Kidney epithelial cell (primary cell): ENCODE results near the gene SLC25A48. TPM values are rescaled to one million over a fixed set of nuclear protein-coding genes. Genes with fewer than 3 reads are reported as not detected.

Source experiments
- DNase-seq: peaks from one replicate; pipeline ENCODE4 v3.0.0-alpha.2; 2010; ENCODE audit warnings: low read depth
- H3K27me3 ChIP-seq: 2 replicates; pipeline ENCODE4 v1.6.0; 2011; ENCODE audit warnings: low read length; ENCODE audit not compliant: control insufficient read depth, insufficient read depth
- H3K36me3 ChIP-seq: 2 replicates; pipeline ENCODE4 v1.5.1; 2011; ENCODE audit warnings: low read length; ENCODE audit not compliant: control insufficient read depth, insufficient read depth
- H3K4me3 ChIP-seq: 2 replicates; pipeline ENCODE4 v1.5.1; 2011; ENCODE audit warnings: low read depth, mild to moderate bottlenecking, control low read depth, low read length
- total RNA-seq: library from RNA; depleted of rRNA; stranded (reverse); fragments of >200 nt; gene quantifications from 2 replicates; pipeline ENCODE4 v1.2.3, GENCODE V29; 2015
- TF ChIP-seq, protein P1 (sequence below): IDR thresholded peaks from 2 replicates; pipeline ENCODE4 v1.5.1; 2011; ENCODE audit warnings: mild to moderate bottlenecking, moderate library complexity, low read length, control low read depth, inconsistent platforms; ENCODE audit not compliant: insufficient read depth, poor library complexity, severe bottlenecking

Gene SLC25A48
- total RNA-seq, 1 donor from 2014 or later, result not detected

- Histone ChIP-seq H3K36me3 (no peaks in the 10 kb centered on the region), H3K4me3 (no peak overlapping the region), H3K27me3 (peaks cover 14% of the 10 kb centered on the region)
- TF ChIP-seq, protein P1, sequence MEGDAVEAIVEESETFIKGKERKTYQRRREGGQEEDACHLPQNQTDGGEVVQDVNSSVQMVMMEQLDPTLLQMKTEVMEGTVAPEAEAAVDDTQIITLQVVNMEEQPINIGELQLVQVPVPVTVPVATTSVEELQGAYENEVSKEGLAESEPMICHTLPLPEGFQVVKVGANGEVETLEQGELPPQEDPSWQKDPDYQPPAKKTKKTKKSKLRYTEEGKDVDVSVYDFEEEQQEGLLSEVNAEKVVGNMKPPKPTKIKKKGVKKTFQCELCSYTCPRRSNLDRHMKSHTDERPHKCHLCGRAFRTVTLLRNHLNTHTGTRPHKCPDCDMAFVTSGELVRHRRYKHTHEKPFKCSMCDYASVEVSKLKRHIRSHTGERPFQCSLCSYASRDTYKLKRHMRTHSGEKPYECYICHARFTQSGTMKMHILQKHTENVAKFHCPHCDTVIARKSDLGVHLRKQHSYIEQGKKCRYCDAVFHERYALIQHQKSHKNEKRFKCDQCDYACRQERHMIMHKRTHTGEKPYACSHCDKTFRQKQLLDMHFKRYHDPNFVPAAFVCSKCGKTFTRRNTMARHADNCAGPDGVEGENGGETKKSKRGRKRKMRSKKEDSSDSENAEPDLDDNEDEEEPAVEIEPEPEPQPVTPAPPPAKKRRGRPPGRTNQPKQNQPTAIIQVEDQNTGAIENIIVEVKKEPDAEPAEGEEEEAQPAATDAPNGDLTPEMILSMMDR, result no peak
- DNase-seq, result no peak
Observed at GRCh38 chr5:135823881-135824280, 10.6 kb upstream of the SLC25A48 start.

DNA sequence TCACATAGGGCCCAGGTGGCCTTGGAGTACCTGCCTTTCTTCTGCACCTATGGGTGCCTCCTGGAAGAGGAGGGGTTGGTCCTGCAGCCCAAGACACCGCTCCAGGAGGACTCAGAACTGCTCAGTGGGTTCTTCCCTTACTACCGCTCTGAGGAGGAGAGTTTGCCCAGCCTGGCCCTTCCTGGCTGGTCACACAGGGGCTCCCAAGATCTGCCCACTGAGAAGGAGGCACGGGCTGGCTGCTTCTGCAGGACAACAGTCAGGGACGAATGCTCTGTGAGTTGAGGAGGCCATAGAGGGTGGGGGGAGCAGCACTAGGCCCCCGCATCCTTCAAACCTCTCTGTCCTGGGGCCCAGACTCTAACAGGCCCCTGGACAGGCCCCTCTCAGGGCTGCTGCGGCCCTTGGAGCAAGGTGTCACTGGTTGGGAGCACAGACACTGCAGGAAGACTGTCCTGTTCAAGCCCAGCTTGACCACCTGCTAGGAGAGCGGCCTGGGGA, 9.9 kb upstream of the SLC25A48 start:
- no peaks in the 10 kb centered on the region for H3K36me3 ChIP-seq
- H3K4me3 ChIP-seq, result no peak overlapping the region
- DNase-seq, result no peak
- TF ChIP-seq, protein P1, result no peak
- H3K27me3 ChIP-seq, result peaks cover 17% of the 10 kb centered on the region

DNA sequence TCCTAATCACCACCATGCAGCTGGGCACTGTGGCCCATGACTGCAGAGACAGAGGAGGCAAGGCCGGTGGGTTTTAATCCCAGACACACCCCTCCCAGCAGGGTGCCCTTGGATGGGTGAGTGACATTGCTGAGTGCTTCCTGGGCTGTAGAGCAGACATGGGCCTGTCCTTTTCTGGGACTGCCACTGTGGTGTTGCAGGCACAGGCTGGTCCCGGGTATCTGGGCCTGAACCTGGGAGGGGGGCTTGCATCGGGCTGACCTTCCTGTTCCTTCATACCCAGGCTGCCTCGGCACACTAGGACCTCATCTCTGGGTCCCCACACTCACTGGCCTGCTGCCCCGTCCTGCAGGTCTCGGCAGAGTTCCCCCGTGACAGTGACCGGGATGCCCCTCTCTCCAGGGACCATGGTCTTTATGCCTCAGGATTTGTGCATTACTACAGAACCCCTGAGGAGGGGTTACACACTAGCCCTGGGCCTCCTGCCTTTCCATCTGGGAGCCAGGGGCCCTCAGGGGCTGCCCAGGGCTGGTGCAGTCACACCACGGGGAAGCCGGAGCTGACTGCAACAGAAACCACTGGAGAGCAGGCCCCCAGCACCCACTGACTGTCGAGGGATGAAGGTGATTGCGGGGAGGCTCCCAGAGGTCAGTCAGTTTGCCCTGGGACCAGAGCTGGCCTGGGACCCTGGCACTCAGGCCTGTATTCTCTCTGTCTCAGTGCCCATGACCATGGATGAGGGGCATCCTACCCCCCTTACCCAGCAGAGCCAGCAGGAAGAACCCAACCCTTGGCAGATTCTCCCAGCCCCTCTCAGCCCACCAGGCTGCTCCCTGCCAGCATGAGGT, 8.9 kb upstream of the SLC25A48 start:
- H3K27me3 ChIP-seq, result peaks cover 23% of the 10 kb centered on the region
- H3K4me3 ChIP-seq, result no peak overlapping the region
- TF ChIP-seq, protein P1, result no peak
- no peaks in the 10 kb centered on the region for H3K36me3 ChIP-seq
- no peak for DNase-seq

DNA sequence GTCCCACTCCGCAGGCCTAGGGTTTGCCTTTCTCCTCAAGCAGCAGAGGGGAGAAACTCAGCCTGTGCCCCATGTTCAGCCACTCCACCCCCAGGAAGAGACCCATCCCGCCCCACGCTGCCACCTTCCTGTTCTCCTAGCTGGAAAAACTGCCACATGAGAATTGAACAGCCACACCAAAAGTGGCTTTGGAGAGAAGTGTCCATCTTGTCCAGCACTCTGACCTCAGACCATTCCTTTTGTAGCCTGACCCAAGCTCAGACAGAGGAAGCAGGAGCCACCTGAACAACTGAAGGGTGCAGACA, 8.3 kb upstream of the SLC25A48 start:
- peaks cover 28% of the 10 kb centered on the region for H3K27me3 ChIP-seq
- DNase-seq, result no peak
- TF ChIP-seq, protein P1, result no peak
- no peaks in the 10 kb centered on the region for H3K36me3 ChIP-seq
- H3K4me3 ChIP-seq, result no peak overlapping the region

DNA sequence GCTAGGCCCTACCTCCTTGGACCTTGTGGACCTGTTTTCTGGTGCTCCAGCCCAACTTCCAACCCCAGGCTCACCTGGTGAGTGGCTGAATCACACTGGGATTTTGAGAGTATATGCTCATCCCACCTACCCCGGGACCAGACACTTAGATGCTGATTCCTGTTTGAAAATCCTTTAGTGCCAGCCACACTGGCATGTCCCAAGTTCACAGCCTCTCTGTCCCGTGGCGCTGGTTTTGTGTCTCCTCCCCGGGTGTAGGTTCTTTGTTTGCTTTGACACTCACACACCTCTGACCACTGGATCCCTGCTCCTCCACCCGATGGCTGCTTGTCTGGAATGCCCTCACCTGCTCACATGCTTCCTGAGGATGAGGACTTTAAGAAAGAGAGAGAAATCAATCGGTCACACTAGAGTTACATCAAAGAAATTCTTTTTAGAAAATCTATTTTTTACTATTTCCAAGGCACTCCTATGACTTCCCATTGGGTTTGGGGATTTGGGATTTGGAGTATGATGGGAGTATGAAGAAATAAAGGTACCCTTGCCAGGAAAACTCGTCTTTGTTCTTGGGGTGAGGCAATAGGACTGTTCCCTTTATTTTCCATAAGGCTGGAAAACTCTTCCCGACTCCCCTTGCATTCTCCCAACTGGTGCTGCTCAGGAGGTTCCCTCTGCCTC, 7.3 kb upstream of the SLC25A48 start:
- TF ChIP-seq, protein P1, result no peak
- no peak for DNase-seq
- no peaks in the 10 kb centered on the region for H3K36me3 ChIP-seq
- H3K4me3 ChIP-seq, result no peak overlapping the region
- H3K27me3 ChIP-seq, result peaks cover 37% of the 10 kb centered on the region
